NCI-H1694 treated with DMSO at 0.1 percent for 48 hours (cell line): Measurements from ENCODE around the gene CBY3.
A peak's percentile ranks its signal among the peaks of the same experiment; 100 is the strongest.
"Not testable (repeated sequence)": the region's sequence is repeated elsewhere in the genome, so short reads cannot be mapped to it uniquely, and the experiment has no call there.

Experiments used
- DNase-seq: peaks from one replicate; lab custom pipeline; 2025; lab: John Stamatoyannopoulos, UW

The CBY3 gene

GRCh38 chr5:179680780-179681401 lies at the start of gene CBY3:
Gene CBY3 (minus strand): TSS chr5:179681034. CDS start chr5:179680918, 116 bp downstream.
- no peak for DNase-seq

- DNase-seq, result no peak
Observed at GRCh38 chr5:179730356-179730755, 49.5 kb upstream of the CBY3 start.

- DNase-seq, result no peak
Observed at GRCh38 chr5:179729727-179730126, 48.9 kb upstream of the CBY3 start.

DNA sequence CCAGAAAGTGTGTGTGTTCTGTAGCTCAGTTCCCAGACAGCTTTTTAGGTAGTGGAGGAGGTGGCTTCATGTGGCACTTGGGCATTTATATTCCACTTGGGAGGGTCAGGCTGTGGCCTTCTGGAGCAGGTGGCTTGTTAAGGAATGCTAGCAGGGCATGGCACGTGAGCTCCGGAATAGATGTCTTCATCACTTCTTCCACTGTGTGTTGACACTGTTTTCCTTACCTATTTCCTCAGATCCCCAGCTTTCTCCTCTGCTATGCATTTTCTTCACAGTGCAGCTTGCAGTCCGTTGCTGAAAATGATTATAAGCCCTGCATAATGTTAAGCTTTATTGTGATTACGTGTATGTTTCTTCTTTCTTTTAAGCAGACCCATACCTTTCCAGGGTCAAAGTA lies 48.5 kb upstream of the CBY3 start:
- no peak for DNase-seq

DNA sequence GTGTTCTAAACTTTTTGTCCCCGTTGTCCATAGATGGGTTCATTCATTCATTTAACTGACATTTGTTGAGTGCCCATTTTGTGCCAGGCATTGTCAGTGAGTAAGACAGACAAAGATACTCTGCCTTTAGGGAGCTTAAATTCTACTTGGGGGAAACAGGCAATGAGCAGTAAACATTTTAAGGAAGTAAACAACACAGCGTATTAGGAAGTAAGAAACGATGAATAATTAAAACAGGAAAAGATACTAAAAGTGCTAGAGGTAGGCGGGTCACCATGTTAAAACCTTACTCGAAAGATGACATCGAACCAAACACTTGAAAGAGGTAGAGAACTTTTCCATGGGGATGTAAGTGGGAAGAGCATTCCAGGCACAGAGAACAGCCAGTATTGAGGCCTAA lies 46.3 kb upstream of the CBY3 start:
- no peak for DNase-seq

GRCh38 chr5:179724163-179724562 lies 43.3 kb upstream of the CBY3 start:
- no peak for DNase-seq

DNA sequence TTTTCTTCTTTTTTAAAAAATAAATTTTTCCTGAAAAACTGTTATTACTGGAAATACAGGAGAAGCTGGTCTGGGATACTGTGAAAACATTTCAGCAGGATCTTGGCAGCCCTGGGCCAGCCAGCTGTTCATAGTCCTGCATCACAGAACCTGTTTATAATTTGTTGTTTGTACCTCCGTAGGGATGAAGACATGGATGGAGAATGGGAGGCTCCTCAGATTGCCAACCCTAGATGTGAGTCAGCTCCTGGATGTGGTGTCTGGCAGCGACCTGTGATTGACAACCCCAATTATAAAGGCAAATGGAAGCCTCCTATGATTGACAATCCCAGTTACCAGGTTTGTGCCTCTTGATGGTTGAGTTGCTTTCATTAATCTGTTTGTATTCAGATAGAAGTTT lies 39.4 kb upstream of the CBY3 start:
- DNase-seq, result no peak

DNA sequence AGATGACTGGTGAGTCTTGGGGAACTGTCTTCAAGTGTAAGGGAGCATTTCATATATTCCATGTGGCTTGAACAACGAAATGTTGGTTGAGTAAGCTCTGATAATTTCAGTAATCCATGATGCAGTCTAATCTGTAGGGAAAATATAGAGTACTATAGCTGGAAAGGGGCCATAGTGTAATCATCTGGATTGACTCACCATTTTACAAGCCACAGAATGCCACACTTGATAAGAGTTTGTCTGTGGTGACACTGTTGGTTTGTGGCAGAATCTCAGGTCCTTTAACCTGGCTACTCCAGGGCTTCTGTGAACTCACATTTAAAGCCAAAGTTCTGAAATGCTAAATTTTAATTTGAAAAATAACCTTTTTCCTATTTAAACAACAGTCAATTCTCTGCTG lies 35.5 kb upstream of the CBY3 start:
- DNase-seq, result no peak

GRCh38 chr5:179700401-179700918 lies 19.6 kb upstream of the CBY3 start:
- no peak for DNase-seq

DNA sequence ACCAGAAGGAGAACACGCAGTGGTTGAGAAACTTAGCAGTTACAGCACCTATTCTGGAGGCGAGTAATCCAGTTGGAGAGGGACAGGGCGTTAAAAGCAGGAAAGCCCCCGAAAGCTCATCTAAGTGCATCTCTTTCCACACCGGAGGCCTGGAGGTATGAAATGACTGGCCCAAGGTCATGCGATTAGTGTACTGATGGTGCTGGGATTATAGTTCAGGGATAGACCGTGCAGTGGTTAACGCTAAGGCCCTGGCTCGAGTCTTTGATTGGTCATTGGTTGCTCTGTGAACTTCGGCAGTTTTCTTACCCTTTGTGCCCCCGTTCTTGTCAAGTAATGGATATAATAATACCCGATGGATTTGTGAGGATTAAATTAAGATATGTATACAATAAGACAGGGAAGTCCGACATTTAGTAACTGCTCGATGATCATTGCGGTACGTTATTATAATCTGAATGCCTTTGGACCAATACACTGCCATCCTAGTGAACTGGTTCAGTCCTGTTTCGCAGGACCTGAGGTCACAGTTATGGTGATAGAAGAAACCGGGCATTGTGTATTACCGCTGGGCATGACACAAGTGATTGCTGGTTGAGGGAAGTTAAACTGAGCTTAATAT lies 18.9 kb upstream of the CBY3 start:
- DNase-seq, result no peak

DNA sequence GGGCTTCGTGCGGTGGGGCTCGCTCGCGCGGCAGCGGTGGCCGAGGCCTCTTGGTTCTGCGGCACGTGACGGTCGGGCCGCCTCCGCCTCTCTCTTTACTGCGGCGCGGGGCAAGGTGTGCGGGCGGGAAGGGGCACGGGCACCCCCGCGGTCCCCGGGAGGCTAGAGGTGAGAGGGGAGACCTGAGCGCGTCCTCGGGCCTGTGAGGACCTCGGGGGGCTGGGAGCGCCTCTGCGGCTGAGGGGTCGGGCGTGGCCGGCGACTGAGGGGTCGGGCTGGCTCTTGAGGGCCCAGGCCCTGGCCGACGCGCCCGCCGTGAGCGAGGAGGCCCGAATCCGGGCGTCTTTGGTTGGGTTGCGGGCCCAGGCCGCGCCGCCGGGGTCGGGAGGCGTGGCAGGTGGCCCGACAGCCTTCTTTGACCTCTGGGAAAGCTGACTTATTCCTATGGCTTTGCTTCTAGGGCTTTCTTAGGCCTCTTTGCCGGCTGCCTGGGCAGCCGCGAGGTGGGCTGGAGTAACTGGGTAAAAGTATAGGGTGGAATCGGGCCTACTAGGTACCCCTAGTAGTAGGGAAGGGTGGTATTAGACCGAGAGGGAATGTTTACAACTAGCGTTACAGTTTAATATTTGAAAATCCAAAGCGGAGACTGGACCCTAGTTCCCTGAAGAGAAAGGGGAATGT lies 18.2 kb upstream of the CBY3 start, which contains the start of gene CANX:
Gene CANX, plus strand, starts transcription at position 33 of the 681 bp plus-strand sequence. CDS start 6,715 bp downstream, outside the sequence.
- no peak for DNase-seq

DNA sequence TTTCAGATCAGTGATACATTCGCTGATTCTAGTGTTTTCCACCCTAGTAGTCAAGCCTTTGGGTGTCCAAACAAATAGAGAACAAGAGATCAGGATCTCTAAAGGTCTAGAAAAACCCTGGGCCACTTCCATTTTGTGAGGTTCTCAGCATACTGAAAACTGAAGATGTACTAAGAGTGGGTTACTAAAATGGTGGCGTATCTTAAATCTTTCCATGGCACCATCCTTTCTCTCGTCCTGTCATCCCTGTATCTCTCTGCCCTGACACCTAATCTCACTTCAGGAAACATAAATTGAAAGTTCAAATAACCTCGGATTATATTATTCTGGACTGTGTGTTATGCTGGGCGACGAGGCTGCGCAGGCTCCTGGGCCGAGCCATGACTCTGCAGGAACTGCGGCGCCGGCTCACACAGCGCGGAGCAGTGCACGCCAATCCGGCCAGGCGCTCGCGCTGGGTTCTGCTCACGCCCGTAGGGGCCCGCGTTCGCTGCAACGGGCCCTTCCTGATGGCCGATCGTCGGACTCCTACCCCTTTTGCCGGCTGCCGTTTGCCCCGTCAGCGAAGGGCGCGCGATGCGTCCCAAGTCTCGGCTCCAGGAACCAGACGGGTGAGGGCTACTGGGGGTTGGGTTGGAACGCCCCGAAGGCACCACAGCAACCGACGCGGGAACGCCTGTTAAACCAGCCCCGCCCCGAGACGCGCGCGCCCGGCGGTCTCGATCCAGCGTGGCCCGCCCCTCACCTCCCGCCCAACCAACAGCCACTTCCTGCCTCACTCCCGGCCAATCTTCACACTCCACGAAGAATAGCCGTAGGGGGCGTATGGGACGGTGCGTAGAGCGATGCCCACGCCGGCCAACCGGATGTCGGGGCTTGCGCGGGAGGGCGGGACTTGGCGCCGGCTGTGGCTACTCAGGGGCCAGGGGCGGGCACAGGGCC lies 17.4 kb upstream of the CBY3 start:
- DNase-seq, result peak; percentile 92

GRCh38 chr5:179697543-179697942 lies 16.7 kb upstream of the CBY3 start:
- DNase-seq, result not testable (repeated sequence)

DNA sequence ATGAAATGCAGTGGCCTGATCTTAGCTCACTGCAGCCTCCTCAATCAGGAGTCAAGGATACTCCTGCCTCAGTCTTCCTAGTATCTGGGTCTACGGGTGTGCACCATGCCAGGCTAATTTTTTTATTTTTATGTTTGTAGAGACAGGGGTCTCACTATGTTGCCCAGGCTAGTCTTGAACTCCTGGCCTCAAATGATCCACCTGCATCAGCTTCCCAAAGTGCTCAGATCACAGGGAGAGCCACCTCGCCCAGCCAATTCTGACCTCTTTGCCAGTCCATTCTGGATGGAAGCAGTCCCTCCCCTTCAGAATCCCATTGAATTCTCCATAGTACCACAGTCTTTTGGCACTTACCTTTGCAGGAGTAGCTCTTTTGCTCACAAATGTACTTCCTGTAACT lies 16.3 kb upstream of the CBY3 start:
- no peak for DNase-seq

DNA sequence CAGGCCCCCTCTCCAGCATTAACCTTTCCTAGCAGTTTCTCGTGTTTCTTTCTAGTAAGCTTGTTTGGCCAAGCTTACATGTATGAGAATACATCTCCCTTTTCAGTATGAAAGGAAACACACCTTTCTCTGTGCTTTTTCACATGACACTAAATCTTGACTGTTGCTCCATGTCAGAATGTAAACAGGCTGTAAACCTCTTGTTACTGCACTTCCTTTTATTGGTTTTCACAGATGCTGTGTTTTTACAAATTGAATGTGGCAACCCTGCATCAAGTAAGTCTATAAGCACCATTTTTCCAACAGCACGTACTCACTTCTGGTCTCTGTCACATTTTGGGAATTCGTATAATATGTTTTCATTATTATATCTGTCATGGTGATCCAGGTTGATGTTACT lies 15.8 kb upstream of the CBY3 start:
- DNase-seq, result no peak

GRCh38 chr5:179694561-179694960 lies 13.7 kb upstream of the CBY3 start:
- no peak for DNase-seq

- DNase-seq, result not testable (repeated sequence)
Observed at GRCh38 chr5:179689212-179689611, 8.4 kb upstream of the CBY3 start.

DNA sequence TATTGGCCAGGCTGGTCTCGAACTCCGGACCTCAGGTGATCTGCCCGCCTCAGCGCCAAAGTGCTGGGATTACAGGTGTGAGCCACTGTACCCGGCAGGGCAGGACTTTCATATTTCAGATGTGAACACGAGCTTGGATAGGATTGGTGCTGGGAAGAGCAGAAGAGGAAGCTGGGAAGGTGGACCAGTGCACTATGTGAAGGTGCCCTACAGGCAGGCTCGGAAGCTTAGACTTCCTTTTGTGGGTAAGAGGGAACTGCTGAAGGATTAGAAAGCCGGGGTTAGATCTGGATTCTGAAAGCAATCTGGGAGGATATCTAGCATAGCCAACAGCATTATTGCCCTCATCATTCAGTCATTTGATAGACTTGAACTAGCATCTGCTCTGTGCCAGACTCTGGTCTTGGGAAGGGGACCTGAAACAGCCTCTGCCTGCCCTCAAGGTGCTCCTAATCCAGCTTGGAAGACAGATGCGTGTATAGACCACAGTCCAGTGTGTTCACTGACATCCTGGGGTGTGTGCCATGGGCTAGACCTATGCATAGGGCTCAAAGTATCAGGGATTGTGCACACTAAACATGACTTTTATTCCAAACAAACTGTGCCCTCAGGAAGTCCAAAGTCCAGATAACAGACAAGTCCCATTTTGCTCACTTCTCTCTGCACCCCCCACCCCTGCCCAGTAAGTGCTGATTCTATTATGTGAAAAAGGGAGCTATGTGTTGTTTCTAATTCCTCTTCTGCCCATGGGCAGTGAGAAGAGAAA lies 637 bp downstream of the CBY3 start:
- no peak for DNase-seq

- DNase-seq, result no peak
Observed at GRCh38 chr5:179679014-179679674, 1.7 kb downstream of the CBY3 start.

- DNase-seq, result peak; percentile 88
Observed at GRCh38 chr5:179678223-179679013, 2.4 kb downstream of the CBY3 start.
